Measurements from ENCODE around the gene CHST4.
A peak's percentile ranks its signal among the peaks of the same experiment; 100 is the strongest.
"Not testable (repeated sequence)": the region's sequence is repeated elsewhere in the genome, so short reads cannot be mapped to it uniquely, and the experiment has no call there.

Gene CHST4

GRCh38 chr16:71526111-71526631 lies at the start of gene CHST4:
Gene CHST4 (plus strand): TSS chr16:71526426. CDS start chr16:71536678, 10,252 bp downstream.
- no peak for DNase-seq

- no peak for DNase-seq
Observed at GRCh38 chr16:71476457-71477124, 49.6 kb upstream of the CHST4 start.

- no peak for DNase-seq
Observed at GRCh38 chr16:71479420-71479819, 46.8 kb upstream of the CHST4 start.

GRCh38 chr16:71480956-71481355 lies 45.3 kb upstream of the CHST4 start:
- no peak for DNase-seq

- no peak for DNase-seq
Observed at GRCh38 chr16:71482569-71482968, 43.7 kb upstream of the CHST4 start.

- peak; percentile 80 for DNase-seq
Observed at GRCh38 chr16:71484006-71484893, 42.0 kb upstream of the CHST4 start.

GRCh38 chr16:71489122-71489521 lies 37.1 kb upstream of the CHST4 start, which contains the start of gene ZNF19:
Gene ZNF19 (minus strand): TSS chr16:71489324. CDS start chr16:71482114, 7,210 bp downstream.
- no peak for DNase-seq

- no peak for DNase-seq
Observed at GRCh38 chr16:71490361-71490760, 35.9 kb upstream of the CHST4 start.

- no peak for DNase-seq
Observed at GRCh38 chr16:71491054-71491453, 35.2 kb upstream of the CHST4 start.

GRCh38 chr16:71492786-71493185 lies 33.4 kb upstream of the CHST4 start:
- no peak for DNase-seq

- no peak for DNase-seq
Observed at GRCh38 chr16:71493213-71493612, 33.0 kb upstream of the CHST4 start.

GRCh38 chr16:71498031-71498430 lies 28.2 kb upstream of the CHST4 start:
- no peak for DNase-seq

GRCh38 chr16:71499775-71500364 lies 26.4 kb upstream of the CHST4 start:
- DNase-seq: peak; percentile 22

- no peak for DNase-seq
Observed at GRCh38 chr16:71500964-71501363, 25.3 kb upstream of the CHST4 start.

GRCh38 chr16:71501547-71501946 lies 24.7 kb upstream of the CHST4 start:
- no peak for DNase-seq

GRCh38 chr16:71504051-71504450 lies 22.2 kb upstream of the CHST4 start:
- not testable (repeated sequence) for DNase-seq

- no peak for DNase-seq
Observed at GRCh38 chr16:71504901-71505300, 21.3 kb upstream of the CHST4 start.

- no peak for DNase-seq
Observed at GRCh38 chr16:71507061-71507460, 19.2 kb upstream of the CHST4 start.

- DNase-seq: no peak
Observed at GRCh38 chr16:71513302-71513701, 12.9 kb upstream of the CHST4 start.

GRCh38 chr16:71514476-71514875 lies 11.8 kb upstream of the CHST4 start:
- DNase-seq: no peak

GRCh38 chr16:71515026-71515425 lies 11.2 kb upstream of the CHST4 start:
- DNase-seq: no peak

- no peak for DNase-seq
Observed at GRCh38 chr16:71520550-71520949, 5.7 kb upstream of the CHST4 start.

Measured in activated T-cell treated with anti-CD3 and anti-CD28 coated beads, Interleukin-2, amount 50 U/mL, for 1 hour (primary cell).